Upper lobe of right lung (tissue), 1 donor: ENCODE data around the gene MPND. TPM values are rescaled to one million over a fixed set of nuclear protein-coding genes. Genes with fewer than 3 reads are reported as not detected.
A peak's percentile ranks its signal among the peaks of the same experiment; 100 is the strongest.

Experiments
- ATAC-seq: fragments of 200-7000 bp; cut with Tn5 transposase; one replicate; pipeline ENCODE4 v1.9.1; 2020; ENCODE audit warnings: mild to moderate bottlenecking, moderate library complexity
- DNase-seq: peaks from one replicate; pipeline ENCODE4 v3.0.0-alpha.2; 2020
- H3K27ac ChIP-seq: fragments of 200-600 bp; one replicate; pipeline ENCODE4 v1.8.0; 2022
- H3K27me3 ChIP-seq: fragments of 200-600 bp; one replicate; pipeline ENCODE4 v1.8.0; 2022; ENCODE audit warnings: mild to moderate bottlenecking
- H3K36me3 ChIP-seq: fragments of 200-600 bp; one replicate; pipeline ENCODE4 v1.8.0; 2022
- H3K4me1 ChIP-seq: fragments of 200-600 bp; one replicate; pipeline ENCODE4 v1.8.0; 2022
- H3K4me3 ChIP-seq: fragments of 200-600 bp; one replicate; pipeline ENCODE4 v1.8.0; 2022; ENCODE audit warnings: mild to moderate bottlenecking
- H3K9me3 ChIP-seq: fragments of 200-600 bp; one replicate; pipeline ENCODE4 v1.8.0; 2022
- intact Hi-C: fragments of 100-400 bp; cut with DNase I; formaldehyde crosslinking; loops from one replicate; pipeline ENCODE4 v1.11.0; 2022
- total RNA-seq: library from RNA; stranded (reverse); fragmentation: NEBNext Ultra II Directional; extraction: Animal tissue kit (Norgen Biotek cat#: 25700); gene quantifications from one replicate; pipeline ENCODE4 v1.2.1, GENCODE V29; 2021
- TF ChIP-seq, protein P1 (sequence below): fragments of 200-600 bp; IDR thresholded peaks from one replicate; pipeline ENCODE4 v1.8.0; 2022; ENCODE audit warnings: antibody characterized with exemption
- donor health status: DM: no; HTN: yes; CAD: no; lungs with severe emphysema.

Gene MPND
- total RNA-seq, 1 donor from 2014 or later: 29.3 TPM

DNA sequence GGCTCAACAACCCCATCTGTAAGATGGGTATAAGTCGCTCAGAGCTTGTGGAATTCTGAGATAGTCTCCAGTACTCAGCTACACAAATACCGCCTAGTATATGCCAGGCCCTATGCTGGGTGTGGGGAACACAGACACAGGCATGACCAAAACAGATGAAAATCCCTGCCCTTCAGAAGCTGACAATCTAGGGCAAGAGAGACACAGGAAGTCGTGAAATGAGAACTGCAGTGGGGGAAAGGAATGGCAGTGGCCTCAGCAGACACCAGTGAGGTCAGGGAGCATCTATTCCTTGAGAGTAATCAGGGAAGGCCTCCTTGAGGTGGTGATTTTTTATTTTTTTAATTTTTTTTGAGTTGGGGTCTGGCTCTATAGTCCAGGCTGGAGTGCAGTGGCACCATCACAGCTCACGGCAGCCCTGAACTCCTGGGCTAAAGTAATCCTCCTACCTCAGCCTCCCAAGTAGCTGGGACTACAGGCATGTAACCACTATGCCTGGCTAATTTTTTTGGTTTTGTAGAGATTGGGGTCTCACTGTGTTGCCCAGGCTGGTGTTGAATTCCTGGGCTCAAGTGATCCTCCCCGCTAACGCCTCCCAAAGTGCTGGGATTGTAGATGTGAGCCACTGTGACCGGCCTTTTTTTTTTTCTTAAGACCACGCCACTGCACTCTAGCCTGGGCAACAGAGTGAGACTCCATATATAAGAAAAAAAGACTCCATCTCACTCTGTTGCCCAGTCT lies 44.4 kb upstream of the MPND start:
- H3K4me1 ChIP-seq: no peaks in the 10 kb centered on the region
- H3K27ac ChIP-seq: no peak overlapping the region
- no peak overlapping the region for H3K4me3 ChIP-seq
- no peaks in the 10 kb centered on the region for H3K36me3 ChIP-seq
- H3K9me3 ChIP-seq: no peaks in the 10 kb centered on the region
- TF ChIP-seq, protein P1, sequence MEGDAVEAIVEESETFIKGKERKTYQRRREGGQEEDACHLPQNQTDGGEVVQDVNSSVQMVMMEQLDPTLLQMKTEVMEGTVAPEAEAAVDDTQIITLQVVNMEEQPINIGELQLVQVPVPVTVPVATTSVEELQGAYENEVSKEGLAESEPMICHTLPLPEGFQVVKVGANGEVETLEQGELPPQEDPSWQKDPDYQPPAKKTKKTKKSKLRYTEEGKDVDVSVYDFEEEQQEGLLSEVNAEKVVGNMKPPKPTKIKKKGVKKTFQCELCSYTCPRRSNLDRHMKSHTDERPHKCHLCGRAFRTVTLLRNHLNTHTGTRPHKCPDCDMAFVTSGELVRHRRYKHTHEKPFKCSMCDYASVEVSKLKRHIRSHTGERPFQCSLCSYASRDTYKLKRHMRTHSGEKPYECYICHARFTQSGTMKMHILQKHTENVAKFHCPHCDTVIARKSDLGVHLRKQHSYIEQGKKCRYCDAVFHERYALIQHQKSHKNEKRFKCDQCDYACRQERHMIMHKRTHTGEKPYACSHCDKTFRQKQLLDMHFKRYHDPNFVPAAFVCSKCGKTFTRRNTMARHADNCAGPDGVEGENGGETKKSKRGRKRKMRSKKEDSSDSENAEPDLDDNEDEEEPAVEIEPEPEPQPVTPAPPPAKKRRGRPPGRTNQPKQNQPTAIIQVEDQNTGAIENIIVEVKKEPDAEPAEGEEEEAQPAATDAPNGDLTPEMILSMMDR: no peak
- DNase-seq (no peak), ATAC-seq (no peak)
- intact Hi-C loops: no loop called here
- peaks cover 25% of the 10 kb centered on the region for H3K27me3 ChIP-seq

DNA sequence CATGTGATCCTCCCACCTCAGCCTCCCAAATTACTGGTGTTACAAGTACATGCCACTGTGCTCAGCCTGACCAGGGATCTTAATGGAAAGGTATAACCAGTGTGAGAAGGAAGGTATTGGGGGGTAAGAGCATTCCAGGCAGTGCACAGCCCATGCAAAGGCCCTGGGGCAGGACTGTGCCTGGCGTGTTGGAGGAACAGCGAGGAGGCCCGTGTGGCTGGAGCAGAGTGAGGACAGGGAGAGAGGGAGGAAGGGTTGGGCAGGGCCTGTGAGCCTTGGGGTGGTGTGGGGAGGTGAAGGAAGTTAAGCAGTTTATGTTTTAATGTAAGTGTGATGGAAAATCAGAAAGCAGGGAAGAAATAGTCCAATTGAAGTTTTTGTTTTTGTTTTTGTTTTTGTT lies 42.8 kb upstream of the MPND start:
- Histone ChIP-seq H3K4me3 (no peak overlapping the region), H3K9me3 (no peaks in the 10 kb centered on the region), H3K4me1 (no peaks in the 10 kb centered on the region), H3K27me3 (peaks cover 25% of the 10 kb centered on the region), H3K36me3 (no peaks in the 10 kb centered on the region), H3K27ac (no peak overlapping the region)
- ATAC-seq (no peak), DNase-seq (no peak)
- intact Hi-C loops: no loop called here
- TF ChIP-seq, protein P1: no peak

DNA sequence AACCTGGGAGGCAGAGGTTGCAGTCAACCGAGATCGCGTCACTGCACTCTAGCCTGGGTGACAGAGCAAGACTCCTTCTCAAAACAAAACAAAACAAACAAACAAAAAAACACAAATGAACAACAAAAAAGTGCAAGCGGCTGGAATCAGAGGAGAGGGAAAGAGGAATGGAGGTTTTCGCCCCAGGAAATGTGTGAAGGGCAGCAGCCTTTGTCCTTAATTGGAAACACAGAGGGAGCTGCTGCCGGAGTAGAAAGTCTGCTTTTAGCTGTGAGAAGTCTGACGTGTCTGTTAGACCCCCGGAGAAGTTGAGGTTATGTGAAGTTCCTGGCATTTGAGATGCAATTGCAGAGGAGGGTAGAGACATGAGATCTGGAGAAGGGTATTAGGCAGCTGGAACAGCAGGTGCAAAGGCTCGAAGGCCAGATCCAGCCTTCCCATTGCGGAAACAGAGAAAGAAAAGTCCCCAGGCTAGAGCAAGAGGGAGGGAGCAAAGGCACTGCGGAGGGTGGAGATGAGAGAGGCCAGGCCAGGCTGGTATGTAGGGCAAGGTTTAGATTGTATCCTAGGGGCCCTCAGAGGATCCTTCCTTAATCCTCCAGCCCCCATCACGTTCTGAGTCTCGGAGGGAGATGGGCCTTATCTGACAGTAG lies 41.6 kb upstream of the MPND start:
- no peak overlapping the region for H3K4me3 ChIP-seq
- TF ChIP-seq, protein P1: no peak
- no peaks in the 10 kb centered on the region for H3K4me1 ChIP-seq
- no peaks in the 10 kb centered on the region for H3K36me3 ChIP-seq
- no peaks in the 10 kb centered on the region for H3K9me3 ChIP-seq
- H3K27ac ChIP-seq: no peak overlapping the region
- DNase-seq (no peak), ATAC-seq (no peak)
- peaks cover 14% of the 10 kb centered on the region for H3K27me3 ChIP-seq
- intact Hi-C loops: no loop called here

DNA sequence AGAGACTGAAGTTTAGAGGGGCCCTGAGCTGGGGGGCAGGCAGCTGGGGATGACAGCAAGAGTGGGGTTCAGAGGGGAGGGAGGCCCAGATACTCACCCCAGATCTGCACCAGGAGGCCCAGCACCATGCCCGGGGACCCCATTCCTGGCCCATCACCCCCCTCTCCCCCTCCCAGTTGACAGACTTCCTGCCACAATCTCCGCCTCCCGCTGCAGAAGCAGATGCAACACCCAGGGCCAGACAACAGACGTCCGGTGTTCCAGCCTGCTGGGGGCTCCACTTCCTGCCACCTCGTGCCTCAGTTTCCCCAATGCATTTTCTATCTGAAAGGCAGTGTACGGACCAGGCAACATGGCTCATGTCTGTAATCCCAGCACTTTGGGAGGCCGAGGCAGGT lies 41.1 kb upstream of the MPND start, which contains the start of gene TMIGD2:
Gene TMIGD2 (minus strand): TSS at position 147 of the 398 bp plus-strand sequence. CDS start 4 bp downstream, at position 143.
- Histone ChIP-seq H3K27ac (no peak within 1 kb of the TSS), H3K4me1 (no peaks in the 10 kb centered on the region), H3K9me3 (no peaks in the 10 kb centered on the region), H3K27me3 (peaks cover 14% of the 10 kb centered on the region), H3K4me3 (no peak within 1 kb of the TSS), H3K36me3 (no peaks in the 10 kb centered on the region)
- ATAC-seq (no peak), DNase-seq (no peak)
- TF ChIP-seq, protein P1: no peak
- intact Hi-C loops: no loop called here

DNA sequence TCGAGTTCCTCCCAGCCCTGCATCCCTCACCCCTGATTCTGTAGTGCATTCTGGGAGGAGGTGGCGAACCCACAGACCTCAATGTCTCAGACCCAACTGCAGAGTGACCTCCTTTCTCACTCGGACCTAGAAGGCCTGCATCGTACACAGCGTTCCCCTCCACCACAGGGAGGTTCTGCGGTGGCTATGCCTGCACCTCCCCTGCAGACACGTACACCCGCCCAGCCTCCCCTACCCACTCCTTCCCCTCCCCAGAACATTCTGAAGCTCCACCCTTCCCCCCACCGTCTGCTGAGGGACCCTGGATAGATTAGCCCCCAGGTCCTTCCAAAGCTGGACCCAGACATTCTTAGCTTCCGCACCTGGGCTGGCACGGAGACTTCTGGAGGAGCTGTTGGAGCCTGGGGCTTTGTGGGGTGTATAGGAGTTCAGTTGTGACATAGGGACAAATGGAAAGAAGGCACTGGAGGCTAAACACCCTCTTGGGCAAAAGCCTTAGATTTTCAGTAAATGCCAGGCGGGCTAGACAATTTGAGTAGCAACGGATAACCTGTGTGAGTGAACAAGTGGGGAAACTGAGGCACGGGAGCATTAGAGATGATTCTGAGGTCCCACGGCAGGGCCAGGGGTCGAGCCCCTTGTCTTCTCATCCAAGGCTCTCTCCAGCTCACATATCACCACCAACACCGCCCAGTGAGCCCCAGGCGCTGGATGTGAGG lies 39.4 kb upstream of the MPND start:
- Histone ChIP-seq H3K27me3 (peaks cover 14% of the 10 kb centered on the region), H3K4me1 (no peaks in the 10 kb centered on the region), H3K9me3 (no peaks in the 10 kb centered on the region), H3K36me3 (no peaks in the 10 kb centered on the region), H3K27ac (no peak overlapping the region), H3K4me3 (no peak overlapping the region)
- ATAC-seq (peak; percentile 53), DNase-seq (no peak)
- TF ChIP-seq, protein P1: no peak
- intact Hi-C loops: no loop called here
